Measurements from ENCODE around the gene ITPA.
"Not testable (repeated sequence)": the region's sequence is repeated elsewhere in the genome, so short reads cannot be mapped to it uniquely, and the experiment has no call there.

Gene ITPA

DNA sequence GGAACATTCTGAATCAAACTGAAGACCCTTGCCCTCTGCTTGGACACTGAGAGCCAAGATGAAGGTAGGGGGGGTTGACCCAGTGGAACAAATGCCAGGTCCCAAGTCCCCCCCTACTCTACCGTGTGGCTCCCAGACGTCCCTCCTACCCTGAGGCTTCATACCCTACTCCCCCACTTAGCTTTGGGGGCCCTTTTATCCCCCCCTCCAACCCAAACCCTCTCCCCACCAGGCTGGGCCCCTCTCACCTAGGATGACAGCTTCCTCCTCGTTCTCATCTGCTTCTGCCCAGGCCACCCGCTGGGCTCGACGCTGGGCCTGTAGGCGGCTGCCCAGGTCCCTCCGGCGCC is 6.4 kb upstream of the ITPA start:
- DNase-seq (ENCODE audit: low spot score) = no peak

DNA sequence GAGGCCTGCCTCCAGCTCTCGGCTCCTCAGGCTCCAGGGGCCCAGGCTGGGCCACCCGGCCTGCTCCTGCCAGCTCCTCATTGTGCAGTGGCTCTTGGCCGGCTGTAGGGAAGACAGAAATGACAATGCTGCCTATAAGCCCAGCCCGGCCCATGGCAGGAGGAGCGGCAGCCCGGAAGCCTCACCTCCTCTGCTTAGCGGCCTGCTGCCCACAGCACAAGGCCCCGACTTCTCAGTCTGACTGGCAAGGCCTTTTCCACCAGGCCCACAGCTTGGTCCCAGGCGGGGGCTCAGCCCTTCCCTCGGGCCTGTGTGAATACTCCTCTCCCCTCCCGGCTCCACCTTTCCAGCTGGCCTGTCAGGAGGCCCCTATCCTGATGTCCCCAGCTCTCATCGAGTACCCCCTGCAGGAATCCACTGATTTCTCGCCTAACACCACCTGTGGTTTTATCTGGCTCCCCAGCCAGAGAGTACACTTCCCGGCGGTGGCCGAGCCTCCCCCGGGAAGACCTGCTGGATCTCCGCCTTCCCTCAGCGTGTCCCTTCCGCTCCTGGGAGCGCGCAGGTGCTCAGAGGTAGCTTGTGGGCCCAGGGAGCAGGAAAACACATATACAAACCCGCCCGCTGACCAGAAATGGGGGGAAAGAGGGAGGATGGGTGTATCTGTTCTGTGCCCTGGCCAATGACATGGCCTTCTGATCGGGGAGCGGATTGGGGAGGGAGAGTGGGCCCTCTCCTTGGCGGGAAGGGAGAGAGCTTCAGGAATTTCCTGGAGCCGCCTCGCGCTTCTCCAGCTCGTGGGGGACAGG is 5.8 kb upstream of the ITPA start:
- DNase-seq (ENCODE audit: low spot score) = no peak

DNA sequence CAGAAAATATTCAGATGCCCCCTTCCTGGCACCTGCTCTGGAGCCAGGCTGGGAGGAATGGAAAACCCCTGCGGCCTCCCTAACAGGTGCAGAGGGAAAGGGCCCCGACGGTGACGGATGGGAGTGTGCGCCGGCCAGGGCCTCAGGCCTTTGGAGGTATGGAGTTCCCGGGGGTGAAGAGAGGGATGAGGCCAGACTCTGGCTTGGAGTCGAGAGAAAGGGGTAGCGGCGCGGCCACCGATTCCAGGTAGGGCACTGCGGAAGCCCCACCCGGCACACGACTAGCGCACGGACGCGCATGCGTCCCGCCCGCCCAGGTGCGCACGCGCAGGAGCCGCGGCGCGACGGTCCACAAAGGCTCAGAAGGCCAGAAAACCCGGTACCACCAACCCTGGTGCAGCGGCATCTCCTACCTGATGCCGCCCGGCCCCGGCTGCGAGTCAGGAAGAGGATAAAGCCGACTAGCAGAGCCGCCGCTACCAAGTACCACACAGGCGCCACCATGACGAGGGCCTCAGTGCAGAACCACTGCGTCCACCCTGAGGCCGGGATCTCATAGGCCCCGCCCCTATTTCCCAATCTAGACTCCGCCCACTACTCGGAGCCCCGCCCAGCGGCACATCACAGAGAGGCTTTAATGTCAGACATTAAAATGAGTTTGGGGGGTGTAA is 5.0 kb upstream of the ITPA start, which contains the start of gene DDRGK1:
TSS of gene DDRGK1 (minus strand) at position 559 of the 671 bp plus-strand sequence. CDS start at position 504, 55 bp downstream.
- DNase-seq (ENCODE audit: low spot score) = peak; percentile 92

DNA sequence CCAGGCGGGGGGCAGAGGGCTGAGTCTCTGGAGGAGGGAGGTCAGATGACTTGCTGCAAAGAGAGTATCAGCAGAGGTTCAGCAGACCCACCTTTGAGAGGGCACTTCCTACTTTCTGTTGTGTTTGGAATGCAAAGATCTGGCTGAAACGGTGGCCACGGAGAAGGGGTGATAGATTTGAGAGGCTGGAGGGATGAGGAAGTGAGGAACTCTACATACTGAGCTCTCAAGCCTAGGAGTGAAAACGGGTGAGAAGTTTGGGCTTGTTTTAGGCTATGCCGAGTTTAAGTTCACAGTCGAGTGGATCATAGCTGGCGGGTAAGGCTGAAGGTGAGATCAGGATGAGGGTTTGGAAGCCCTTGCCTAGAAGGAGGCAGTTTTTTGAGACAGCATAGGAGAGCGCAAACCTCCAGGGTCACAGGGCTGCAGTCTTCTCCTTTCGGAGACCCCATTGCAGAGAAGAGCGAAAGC is 477 bp upstream of the ITPA start:
- DNase-seq (ENCODE audit: low spot score) = no peak

DNA sequence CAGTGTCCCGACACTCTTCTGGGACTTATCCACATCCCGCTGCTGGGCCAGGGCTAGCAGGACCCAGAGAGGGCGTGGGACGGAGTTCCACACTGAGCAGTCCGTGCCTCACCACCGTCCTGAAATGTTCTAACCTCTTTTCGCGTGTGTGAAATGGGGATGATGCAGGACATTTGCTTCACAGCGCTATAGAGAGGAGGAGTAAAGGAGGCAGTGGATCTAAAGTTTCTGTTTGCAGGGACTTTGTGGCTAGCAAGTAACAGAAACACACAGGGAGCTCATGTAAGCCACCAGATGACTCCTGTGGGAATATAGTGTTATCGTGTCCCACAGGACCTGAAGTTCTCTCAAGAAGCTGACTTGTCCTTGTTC is 634 bp downstream of the ITPA start:
- DNase-seq (ENCODE audit: low spot score) = no peak

GRCh38 chr20:3210346-3210745 is 1.0 kb downstream of the ITPA start:
- no peak for DNase-seq (ENCODE audit: low spot score)

- no peak for DNase-seq (ENCODE audit: low spot score)
Measured at GRCh38 chr20:3213226-3213625, 3.9 kb downstream of the ITPA start.

DNA sequence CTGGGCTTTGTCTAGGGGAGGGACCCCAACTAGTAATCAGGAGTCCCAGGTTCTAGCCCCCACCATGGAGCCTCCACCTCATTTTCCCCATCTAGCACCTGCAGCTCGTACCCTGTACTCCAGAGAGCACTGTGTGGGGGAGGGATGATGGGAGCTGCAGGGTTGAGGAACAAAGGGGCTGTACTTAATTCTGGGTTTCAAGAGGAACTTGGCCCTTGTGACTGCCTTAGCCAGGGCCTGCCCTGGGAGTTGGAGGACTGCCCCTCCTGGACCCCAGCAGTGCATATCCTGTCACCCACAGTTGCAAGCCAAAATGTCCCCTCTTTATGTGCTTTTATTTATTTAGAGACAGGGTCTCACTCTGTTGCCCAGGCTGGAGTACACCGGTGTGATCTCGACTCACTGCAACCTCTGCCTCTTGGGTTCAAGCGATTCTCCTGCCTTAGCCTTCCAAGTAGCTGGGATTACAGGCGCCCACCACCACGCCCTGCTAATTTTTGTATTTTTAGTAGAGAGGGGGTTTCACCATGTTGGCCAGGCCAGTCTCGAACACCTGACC is 6.1 kb downstream of the ITPA start:
- not testable (repeated sequence) for DNase-seq (ENCODE audit: low spot score)

DNA sequence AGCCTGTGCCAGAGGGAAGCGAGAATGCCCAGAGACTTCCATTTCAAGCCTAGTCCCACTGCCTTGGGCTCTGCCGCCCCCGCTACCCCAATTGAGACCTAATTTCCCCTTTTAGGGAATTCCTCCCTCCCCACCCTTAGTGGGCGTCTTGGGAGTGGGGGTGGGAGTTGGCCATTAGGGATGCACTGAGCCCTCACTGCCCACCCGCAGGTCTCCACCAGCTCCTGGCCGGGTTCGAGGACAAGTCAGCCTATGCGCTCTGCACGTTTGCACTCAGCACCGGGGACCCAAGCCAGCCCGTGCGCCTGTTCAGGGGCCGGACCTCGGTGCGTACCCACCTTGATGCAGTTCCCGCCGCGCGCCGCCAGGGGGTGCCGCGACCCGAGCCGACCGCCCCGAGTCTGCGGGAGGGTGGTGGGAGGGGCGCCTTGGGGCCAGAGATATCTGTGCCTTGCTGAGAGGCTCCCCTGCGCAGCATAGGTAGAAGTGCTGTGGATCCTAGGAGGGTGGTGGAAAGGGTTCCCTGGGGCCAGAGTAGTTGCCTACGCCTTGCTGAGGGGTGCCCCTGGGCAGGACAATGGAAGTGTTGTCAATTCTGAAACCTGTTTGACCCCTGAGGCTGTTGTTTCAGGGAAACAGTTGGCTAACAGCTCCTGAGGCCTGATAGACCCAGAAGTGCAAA is 9.2 kb downstream of the ITPA start:
- peak; percentile 87 for DNase-seq (ENCODE audit: low spot score)

DNA sequence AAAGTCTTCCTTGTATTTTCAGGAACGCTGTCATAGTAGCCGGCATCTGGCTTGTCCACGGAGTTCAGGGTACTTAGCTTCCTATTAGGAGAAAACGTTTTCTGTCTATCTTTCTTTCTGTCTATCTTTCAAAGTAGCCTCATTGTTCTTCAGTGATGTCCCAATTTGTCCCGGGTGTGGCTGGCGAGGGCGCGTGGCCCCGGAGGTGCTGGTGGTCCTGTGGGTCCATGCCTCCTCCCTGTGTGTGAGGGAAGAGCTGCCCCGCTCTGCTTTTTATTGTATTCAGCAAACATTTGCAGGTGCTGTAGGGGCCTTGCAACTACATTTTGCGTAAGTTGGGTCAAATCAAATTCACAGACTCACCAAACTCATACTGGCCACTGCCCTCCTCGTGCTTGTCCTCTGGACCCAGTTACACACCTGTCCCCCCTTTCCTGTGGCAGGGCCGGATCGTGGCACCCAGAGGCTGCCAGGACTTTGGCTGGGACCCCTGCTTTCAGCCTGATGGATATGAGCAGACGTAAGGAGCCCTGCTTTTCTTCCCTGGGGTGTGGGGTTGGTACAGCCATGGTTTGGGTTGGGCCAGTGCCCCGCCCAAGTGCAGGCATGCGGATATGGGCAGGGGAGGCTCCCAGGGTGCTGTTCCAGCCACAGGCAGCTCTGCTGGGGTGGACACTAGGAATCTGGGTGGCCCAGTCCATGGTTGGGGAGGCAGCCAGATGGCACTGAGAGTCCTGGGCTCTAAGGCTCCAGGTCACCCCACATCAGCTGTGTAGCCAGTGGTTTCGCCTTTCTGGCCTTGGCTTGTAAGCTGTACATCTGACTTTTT is 12.3 kb downstream of the ITPA start:
- no peak for DNase-seq (ENCODE audit: low spot score)

- peak; percentile 94 for DNase-seq (ENCODE audit: low spot score)
Measured at GRCh38 chr20:3222635-3223600, 13.6 kb downstream of the ITPA start.

DNA sequence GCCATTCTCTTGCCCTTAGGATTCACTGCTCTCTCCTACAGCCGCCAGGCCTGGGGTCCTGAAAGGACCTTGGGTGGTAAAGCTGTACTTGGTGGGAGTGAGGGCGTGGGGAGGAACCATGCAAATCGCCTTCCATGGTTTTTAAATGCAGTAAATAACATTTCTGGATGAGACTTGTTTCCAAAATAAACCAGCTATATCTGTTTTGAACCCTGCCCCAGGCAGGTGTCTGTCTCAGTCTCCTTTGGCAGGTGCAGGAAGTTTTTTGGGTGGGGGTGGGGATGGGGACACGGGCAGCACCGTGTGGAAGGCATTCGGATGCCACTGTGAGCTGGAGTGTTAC is 14.3 kb downstream of the ITPA start:
- DNase-seq (ENCODE audit: low spot score) = no peak

DNA sequence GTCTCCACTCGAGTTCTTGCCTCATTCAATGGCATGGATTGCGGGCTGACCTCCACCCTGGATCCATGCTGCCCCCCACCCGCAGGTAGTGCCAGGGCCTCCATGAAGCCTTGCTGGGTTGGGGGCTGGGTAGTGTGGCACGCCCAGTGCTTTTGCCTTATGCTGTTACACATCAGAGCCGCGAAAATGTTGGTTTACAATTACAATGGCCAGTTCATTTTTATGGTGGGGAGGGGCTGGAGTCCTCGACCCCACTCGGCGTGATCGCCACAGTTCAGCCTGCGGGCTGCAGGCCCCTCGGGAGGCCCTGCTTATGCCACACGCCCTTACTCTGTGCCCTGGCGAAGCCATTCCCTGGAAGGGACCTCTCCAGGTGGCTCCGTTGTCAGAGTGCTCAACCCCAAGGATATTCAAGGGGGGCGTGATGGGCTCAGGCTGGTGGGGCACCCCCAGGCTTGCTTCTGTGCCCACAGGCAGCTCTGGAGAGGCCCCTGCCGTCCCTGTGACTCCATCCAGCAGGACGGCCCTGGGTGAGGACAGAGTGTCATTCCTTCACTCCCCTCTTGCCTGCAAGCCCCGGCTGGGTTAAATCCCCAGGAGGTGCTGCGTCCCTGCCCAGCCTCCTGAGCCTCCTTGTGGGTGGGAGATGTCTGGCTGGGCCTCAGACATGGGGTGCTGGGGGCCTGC is 14.8 kb downstream of the ITPA start:
- DNase-seq (ENCODE audit: low spot score) = no peak

DNA sequence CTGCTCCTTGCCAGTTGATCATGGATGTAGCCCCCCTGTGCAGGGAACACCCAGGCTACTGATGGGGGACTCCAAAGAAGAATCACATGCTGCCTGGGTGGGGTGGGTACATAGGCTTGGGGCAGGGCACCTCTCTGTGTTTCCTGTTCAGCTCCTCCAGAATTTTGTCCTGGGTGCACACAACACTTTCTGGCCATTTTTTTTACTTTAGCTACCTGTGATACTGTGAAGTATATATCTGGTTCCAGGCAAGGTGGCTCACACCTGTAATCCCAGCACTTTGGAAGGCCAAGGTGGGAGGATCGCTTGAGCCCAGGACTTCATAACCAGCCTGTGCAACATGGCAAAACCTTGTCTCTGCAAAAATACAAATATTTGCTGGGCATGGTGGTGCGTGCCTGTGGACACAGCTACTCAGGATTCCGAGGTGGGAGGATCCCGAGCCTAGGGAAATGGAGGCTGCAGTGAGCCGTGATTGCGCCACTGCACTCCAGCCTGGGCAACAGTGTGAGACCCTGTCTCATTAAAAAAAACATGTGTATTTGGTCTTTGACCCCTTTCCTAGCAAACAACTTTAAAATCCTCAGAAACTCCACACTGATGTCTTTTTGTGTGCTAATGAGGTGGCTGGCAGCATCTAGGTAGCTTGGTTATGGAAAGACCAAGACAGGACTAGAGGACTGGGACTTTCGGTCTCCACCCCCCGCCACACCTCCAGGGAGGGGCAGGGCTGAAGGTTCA is 15.6 kb downstream of the ITPA start:
- DNase-seq (ENCODE audit: low spot score) = no peak

DNA sequence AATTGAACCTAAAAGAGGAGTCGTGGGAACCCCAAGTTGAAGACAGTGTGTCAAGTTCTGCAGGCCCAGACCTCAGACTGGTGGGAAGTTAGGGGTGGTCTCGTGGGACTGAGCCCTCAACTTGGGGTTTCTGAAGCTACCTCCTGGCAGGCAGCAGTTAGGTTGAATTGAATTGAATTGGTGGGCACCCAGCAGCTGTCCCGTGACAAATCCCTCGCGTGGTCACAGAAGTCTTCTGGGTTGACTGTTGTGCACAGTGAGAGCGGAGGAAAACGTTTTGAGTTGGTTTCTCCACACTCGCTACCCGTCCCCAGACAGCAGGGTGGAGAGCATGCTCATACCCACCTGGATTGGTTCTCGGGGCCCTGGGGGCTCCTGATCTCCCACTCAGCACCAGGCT is 16.8 kb downstream of the ITPA start:
- DNase-seq (ENCODE audit: low spot score) = no peak

- DNase-seq (ENCODE audit: low spot score) = no peak
Measured at GRCh38 chr20:3226864-3227263, 17.6 kb downstream of the ITPA start.

GRCh38 chr20:3227506-3227905 is 18.2 kb downstream of the ITPA start:
- DNase-seq (ENCODE audit: low spot score) = no peak

- DNase-seq (ENCODE audit: low spot score) = no peak
Measured at GRCh38 chr20:3227936-3228749, 18.8 kb downstream of the ITPA start.

DNA sequence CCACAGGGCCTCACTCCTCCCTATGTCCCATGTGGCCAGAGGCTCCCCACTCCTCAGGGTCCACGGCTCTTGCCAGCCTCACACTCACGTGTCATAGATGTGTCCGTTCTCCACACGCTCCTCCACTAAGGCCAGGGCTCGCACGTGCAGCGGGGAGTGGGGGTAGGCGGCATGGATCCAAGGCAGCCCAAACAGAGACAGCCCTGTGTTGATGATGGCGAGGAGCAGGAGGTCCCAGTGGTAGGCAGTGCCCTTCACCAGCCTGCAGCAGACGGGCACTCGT is 19.4 kb downstream of the ITPA start:
- DNase-seq (ENCODE audit: low spot score) = no peak
